SKM-1 (cell line): ENCODE data around the gene COPS9.

Experiments used
- DNase-seq: peaks from one replicate; lab custom pipeline; 2025; ENCODE audit not compliant: unreplicated experiment; lab: John Stamatoyannopoulos, UW

COPS9 gene

GRCh38 chr2:240136671-240137292 is 677 bp upstream of the COPS9 start:
- no peak for DNase-seq

DNA sequence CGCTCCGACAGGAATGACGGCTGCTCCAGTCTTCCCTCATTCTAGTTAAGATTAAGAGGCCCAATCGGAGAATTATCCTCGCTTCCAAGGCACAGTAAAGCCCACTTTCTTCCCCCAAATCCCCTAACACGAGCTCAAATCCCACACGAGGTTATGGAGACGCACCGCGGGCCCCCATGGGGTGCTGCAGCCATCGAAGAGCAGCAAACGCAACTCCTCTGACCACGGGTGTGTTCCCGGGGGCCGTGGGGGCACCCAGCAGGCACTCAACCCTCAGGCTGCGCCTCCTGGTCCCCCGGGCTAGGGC is 446 bp downstream of the COPS9 start:
- DNase-seq, result no peak

DNA sequence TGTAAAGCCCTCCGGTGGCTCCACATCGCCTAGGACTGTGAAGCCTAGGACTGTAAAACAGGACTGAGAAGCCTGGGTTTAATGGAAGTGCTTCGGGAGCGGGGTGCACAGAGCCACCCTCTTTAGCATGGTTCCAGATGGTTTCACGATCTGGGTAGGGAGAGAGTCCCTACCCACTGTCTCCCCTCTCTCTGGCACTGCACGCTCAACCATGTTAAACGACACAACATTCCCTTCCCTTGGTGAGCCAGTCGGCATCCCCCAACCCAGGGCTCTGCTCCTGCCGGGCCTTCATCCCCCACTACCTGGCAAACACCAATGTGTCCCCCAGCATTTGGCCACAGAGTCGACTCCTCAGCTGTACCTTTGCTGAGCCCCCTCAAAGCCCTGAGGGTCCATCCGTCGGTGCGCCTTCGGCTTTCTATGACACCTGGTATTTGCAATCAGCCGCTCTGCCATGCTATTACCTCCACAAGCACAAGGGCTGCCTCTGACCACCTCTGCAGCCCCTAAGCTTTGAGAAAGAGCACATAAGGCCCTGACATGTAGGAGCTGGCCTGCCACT is 1.1 kb downstream of the COPS9 start:
- no peak for DNase-seq

- DNase-seq, result no peak
These were observed 1.6 kb downstream of the COPS9 start for GRCh38 chr2:240134466-240134865.

- DNase-seq, result no peak
These were observed 2.7 kb downstream of the COPS9 start for GRCh38 chr2:240133401-240133800.

- DNase-seq, result no peak
These were observed 3.5 kb downstream of the COPS9 start for GRCh38 chr2:240132651-240132980.

- no peak for DNase-seq
These were observed 4.0 kb downstream of the COPS9 start for GRCh38 chr2:240131941-240132650.

DNA sequence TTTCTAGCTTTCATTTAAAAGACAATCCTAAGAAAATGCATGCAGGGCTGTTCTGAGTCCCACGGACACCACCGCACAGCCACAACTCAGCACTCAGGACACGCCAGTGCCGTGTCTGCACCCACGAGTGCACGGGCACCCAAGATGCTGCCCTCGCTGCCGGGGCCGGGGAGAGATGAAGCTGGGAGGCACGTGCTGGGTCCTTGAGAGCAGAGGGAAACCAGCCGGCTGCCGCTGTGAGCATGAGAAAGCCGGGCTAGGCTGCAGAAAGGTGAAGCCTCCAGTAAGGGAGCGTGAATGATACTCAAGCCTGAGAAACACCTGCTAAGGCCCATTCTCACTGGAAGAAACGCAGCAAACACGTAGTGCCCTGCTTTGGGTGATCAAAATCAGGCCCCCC is 4.8 kb downstream of the COPS9 start:
- no peak for DNase-seq

GRCh38 chr2:240130393-240131195 is 5.5 kb downstream of the COPS9 start:
- no peak for DNase-seq

DNA sequence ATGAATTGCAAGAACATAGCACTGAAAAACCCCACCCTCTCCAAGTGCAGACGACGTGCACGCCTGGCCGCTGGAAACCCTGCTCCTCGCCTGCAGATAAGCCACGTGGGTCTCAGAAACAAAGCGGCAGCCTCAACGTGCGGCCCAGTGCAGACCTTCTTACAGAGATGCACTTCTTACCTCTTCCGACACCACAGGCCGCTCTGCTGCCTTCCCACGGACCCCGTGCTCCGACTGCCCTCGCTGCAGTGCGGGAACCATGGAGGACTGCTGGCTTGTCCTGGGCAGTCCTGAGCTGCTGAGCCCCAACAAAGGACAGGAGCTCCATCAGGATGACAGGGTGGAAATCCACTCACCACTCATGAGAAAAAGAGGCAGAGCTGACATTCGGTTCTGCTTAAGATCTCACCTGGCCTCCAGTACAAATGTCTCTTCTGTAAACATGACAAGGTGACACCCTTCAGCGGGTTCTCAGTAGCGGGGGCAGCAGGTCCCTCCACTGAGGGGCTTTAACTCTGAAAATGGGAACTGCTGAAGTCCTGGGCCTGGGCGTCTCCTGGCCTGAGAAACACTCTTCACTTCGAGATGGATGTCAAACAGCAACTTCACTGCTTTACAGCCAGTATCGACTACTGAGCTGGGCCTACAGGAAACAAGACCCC is 6.2 kb downstream of the COPS9 start:
- DNase-seq, result no peak

GRCh38 chr2:240129311-240129710 is 6.8 kb downstream of the COPS9 start:
- DNase-seq, result no peak

GRCh38 chr2:240128608-240129145 is 7.4 kb downstream of the COPS9 start:
- DNase-seq, result no peak

GRCh38 chr2:240127911-240128607 is 8.0 kb downstream of the COPS9 start:
- DNase-seq, result no peak

DNA sequence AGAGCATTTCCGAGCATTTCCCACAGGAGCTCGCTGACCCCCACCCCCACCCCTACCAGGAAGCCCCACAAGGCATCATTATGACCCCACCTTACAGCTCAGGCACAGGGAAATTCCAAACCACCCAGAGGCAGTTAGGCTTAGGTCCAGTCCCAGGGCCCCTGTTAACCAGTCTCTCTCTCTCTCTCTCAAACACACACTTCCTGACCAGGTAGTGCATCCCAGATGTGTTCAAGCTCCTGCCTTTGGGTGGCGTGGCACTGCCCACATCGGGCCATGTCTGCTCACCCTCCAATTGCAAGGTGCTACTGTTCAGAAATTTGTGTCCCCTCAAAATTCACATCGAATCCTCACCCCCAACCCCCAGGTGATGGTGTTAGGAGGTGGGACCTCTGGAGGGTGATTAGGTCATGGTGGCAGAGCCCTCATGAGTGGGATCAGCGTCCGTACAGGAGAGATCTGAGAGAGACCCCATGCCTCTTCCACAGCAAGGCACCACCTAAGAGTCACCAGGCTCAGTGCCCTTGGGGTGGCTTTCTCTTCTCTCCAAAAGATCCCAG is 8.8 kb downstream of the COPS9 start:
- no peak for DNase-seq

DNA sequence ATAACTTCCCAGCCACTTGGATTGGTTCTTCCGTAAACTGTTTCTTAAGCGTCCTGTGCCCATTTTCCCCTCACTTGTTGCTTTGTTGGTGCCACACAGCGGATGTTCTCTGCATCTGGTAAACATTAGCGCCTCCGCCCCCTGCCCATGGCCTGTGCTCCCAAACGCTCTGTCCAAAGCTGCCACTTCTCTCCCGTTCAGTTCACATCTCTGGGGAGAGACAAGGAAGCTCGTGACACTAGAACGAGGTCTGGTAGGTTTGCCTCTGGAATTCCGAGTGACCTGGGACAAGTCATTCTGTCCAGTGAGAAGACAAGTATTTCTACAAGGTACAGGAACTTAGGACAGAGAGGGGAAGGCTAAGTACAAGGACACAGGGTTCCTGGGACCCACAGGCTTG is 9.4 kb downstream of the COPS9 start:
- no peak for DNase-seq

GRCh38 chr2:240125742-240126141 is 10.4 kb downstream of the COPS9 start:
- DNase-seq, result no peak

DNA sequence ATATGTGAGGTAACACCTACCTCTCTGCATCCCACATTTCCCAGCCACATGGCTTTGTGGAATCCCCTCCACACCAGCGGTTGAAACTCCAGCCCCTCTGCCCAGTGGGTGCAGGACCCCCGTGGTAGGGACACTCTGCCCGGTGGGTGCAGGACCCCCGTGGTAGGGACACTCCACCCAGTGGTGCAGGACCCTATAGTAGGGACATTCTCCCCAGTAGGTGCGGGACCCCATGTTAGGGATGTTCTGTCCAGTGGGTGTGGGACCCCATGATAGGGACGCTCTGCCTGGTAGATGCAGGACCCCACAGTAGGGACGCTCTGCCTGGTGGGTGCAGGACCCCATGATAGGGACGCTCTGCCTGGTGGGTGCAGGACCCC is 11.5 kb downstream of the COPS9 start:
- DNase-seq, result no peak

DNA sequence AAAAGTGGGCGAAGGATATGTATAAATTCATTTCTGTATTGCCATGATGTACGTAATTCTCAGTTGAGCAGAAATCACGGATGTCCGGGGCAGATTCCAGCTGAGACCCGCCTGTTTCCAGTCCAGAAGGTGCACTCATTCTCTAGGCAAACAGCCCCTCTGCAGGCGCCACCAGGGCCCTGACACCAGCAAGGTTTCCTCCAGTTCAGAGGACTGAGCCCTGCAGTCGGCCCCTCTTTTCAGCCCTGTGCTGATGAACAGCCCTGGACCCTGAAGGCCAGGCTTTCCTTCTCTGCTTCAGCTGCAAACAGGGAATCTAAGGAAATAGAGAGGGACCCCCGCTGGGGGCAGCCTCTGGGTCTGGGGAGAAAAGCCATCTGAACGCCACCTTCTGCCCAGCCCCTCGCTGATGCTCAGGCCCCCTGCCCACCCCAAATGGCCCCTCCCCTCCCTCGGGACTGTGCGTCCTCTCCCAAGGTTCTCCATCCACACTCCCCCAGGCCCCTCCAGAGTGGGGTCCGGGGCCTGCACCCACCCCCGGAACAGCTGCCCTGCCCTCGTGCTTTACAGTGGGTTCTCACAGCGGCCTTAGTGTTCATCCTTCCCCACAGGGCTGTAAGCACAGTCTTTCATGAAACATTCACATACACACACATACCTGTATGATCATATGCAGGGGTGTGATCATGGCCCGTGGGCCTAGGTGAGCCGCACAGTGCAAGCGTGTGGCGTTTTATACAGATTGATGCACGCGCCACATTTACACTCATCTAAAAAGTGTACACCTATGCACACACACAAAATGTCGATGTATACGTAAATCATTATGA is 12.1 kb downstream of the COPS9 start:
- DNase-seq, result no peak

DNA sequence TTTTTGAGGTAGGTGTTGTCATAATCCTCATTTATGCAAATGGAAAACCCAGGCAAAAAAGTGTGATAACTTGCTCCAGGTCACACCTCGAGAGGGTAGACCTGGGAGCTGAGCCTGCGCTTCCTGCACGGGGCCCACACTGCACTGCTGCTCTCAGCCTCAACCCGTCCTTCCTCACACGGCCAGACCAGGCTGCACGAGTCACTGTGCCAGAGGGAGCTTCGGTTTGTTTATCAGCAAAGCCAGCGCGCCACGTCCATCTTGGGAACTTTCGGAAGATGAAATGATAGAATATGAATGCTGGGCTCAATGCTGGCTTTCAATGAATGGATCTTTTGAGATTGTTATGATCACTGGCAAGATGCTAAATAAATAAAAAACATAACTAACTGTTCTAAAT is 14.4 kb downstream of the COPS9 start:
- no peak for DNase-seq

DNA sequence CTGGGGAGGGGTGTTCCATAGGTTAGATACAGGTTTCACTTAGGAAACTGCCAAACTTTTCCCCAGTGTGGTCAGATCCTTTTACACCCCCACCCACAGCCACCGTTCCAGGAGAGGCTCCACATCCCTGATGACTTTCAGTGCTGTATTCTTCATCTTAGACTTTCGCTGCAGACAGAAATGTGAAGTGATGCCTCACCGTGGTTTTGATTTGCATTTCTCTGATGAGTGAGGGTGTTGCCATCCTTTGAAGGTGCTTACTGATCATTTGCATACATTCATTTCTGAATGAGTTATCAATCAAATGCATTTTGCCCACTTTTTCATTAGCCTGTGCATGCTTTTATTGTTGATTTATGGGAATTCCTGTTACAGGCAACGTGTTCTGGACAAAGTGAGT is 14.9 kb downstream of the COPS9 start:
- no peak for DNase-seq
